Kasumi-1 (cell line): ENCODE measurements around the gene PABPN1.

Source experiments
- DNase-seq, 2 experiments: peaks; one replicate each; lab custom pipeline; 2025; lab: John Stamatoyannopoulos, UW

Gene PABPN1

DNA sequence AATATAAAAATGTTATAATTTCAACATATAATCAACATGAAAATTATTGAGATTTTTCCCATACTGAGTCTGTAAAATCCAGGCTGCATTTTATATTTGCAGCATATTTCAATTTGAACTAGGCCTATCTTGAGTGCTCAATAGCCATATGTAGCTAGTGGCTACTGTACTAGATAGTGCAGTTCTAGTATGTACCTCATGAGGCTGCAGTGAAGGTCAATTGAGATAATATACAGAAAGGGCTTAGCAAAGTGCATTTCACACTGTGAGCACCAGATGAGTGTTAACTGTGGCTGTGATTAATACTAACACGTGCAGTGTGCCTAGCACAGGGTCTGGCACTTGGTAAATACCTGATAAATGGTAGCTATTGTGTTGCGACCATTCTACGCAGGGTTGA, 36.8 kb downstream of the PABPN1 start:
- DNase-seq = no peak

DNA sequence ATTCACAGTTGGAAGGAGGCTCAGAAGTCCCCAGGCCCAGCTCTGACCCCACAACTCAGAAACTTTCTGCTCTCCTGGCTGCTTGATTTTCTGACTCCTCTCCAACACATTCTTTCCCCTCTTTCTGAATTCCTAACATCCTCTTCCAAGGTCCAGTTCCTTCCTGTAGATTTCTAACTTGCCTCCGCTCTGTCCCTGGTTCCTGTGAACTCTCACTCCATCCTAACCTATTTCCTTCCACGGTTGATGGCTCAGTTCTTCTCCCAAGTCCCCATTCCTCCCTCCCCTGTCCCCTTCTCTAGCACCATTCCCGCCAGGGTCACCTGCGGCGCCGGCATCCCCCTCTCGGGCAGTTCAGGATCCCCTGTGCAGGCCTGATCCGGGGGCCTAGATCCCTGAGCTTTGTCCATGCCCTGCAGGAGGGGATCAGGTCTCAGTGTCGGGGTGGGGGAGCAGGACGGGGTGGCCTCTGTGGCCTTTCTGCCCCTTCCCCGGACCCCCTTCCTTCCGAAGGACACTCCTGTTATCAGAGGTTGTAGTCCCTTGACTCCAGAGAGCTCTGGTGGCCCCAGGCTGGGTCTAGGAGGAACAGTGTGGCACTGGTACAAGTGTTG, 37.4 kb downstream of the PABPN1 start:
- DNase-seq = no peak

DNA sequence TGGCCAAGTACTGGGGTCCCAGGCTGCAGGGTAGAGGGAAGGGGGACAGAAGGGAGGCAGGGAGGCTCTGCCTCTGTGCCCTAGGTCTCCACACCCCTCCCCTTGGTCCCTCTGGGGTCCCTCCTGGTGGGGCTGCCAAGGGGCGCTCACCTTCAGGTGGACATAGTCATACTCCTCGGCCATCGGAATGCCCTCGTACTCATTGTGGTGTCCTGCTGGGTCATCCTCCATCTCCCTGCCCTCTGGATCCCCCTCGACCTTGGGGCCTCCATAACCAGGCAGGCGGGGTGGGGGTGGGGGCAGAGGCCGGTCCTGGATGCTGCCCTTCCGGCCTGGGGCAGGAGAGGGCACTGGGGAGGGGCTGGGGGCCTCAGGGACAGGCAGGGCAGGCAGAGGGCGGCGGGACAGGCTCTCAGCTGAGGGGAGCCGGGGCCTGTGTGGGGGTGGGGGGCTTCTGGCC, 37.9 kb downstream of the PABPN1 start:
- DNase-seq = no peak

DNA sequence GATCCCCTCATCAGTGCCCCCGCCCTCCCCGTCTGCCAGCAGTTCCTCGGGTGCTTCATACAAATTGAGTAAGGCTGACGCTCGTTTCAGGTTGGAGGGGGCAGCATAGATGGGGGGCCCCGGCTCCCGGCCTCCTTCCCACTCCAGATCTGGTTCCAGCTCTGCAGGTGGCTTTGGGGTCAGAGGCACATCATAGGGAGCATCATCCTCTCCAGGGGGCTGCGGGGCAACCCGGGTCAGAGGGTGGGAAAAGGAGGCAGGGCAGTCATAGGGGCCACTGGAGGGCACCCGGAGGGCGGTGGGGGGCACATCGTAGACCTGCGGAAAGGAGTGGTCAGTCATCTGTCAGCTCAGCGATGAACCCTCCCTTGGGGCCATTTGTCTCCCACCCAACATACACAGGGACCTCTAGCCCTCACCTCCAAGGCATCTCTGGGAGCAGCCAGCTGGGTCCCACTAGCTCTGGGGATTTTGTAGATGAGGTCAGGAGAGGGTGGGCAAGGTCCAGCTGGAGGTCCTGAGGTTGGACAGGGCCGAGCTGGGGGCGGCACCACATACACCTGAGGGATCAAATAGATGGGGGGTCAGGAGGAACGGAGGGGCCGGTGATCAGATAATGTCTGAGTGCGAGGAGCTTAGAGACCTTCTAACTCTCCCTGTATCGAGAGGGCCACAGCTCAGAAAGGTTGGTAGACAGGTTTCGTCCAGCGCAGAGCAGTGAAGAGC, 38.6 kb downstream of the PABPN1 start:
- DNase-seq = no peak

DNA sequence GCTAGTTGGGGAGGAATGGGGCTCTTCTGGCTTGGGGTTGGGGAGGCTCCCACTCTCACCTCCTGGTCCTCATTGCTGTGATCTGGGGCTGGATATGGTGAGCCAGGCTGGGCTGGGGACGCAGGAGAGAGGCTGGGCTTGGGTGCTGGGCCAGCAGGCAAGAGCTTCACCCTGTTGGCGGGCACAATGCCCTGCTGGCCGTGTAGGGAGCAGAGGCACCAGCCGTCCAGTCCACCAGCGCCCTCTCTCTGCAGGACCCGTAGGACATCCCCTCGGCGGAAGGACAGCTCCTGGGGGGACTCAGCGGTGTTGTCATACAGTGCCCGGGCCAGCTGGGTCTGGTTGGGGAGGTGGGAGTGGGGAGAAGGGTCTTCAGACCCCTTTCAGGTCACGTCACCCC, 39.2 kb downstream of the PABPN1 start:
- DNase-seq = no peak

DNA sequence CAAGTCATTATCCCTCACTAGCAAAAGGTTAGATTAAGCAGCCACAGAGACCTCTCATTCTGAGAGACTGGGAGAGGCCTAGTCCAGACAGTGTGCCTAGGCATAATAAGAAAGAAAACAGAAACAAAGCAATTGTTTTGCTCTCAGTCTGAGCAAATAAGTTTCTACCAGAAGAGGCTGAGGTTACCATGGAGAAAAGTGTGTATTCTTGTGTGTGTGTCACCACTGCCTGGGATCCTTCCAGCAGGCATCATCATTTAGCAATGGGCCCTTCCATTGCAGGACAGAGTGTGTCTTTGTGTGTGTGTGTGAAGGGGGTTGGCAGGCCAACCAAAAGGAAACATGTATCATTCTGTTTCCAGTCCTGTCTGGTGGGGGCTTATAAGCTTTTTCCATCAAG, 40.1 kb downstream of the PABPN1 start:
- no peak for DNase-seq

DNA sequence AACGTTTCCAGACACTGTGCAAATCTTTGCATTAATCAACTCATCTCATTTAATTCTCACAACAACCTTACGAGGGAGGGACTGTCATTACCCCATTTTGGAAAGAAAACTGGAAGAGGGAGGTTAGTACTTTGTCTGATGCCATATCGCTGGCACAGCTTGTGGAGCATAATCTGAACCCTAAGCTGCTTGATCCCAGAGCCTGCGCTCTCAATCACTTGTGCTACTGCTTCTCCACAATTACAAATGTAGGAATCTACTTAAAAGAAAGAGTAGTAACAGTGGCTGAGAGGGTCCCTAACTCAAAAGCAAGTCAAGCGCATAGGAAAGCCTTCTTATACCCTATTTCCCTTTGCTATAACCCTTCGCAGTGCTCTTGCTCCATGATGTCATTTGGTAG, 40.5 kb downstream of the PABPN1 start:
- no peak for DNase-seq

DNA sequence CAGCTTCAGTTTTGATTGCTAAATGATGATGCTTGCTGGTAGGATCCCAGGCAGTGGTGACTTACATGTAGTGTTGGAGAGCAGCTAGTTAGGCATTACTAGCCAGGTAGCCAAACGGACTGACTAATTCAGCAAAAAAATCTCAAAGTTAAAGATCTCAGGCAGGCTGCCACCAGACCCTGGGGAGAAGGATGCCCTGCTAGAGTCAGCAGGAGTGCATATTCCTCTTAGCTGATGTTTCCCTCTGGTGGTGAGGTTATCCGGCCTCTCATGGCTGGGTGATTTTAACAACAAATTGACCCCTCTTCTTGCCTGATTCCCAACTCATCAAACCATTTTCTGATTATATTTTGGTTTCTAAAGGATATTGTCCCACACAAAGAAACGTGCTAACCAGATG, 40.9 kb downstream of the PABPN1 start:
- DNase-seq = no peak

DNA sequence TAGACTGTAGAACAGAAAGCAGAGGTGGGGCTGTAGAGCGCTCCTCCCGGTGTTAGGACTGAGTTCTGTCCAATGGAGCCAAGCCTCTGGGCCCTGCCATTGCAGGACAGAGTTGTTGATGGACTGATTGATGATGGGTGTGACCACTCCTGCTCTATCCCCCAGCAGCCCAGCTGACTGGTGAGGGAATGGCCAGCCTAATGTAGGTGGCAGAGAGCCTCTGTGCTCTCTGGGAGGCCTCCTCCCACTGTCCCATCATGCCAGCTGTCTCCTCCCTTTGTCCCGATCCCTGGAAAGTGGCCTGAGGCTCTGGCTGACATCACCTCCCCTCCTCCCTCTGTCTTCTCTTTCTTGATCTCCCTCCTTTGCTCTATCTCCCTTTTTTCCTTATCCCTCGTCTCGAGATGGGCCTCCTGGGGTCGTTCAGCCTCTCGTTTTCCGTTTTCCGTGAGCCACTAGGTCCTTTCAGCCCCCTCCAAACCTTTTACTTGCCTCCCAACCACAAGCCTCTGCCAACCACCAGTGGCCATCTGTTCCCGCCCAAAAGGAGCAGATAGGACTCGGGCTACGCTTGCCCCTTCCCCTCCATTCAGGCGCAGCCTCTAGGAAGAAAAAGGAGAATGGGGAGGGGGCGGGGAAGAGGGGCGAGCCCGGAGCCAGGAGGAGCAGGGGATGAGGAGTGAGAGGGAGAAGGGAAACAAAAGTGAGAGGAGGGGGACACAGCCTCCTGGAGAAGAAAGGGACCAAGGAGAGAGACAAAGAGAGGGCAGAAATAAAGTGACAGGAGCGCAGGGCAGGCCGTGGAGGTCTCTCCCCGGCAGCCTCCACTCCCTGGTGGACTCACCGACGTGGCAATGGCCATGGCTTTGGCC, 43.1 kb downstream of the PABPN1 start:
- no peak for DNase-seq

DNA sequence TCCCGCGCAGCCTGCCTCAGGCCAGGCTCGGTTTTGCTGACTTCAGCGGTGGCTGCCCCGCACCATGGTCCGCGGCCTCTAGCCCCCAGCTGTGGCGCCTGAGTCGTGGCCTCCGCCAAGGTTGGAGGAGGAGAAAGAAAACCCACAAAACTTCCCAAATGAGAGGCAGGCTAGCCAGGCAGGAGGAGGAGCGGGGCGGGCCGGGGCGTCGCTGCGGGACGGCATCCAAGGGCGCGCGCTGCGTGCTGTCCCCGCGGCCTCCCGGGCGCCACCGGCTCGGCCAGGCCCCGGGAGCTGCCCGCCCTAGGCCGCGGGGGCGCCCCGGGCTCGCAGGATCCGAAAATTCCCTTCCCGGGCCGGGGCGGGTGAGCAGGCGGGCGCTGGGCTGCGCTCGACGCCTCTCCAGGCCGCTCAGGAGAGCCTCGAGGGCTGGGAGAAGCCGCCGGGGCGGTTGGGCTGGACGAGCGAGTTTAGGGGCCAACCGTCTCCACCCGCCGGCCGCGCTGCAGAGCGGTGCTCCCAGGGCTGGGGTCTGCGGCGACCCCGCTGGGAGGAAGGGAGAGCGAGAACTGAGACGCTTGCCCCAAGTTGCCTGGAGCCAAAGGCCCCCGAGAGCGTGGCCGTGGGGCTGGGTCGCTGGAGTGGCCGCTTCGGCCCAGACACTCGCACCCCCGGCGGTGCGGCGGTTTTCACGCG, 43.9 kb downstream of the PABPN1 start, which contains the start of gene EFS:
Gene EFS (minus strand): TSS at position 137 of the 696 bp plus-strand sequence. CDS start 147 bp downstream, outside the sequence.
- no peak for DNase-seq

DNA sequence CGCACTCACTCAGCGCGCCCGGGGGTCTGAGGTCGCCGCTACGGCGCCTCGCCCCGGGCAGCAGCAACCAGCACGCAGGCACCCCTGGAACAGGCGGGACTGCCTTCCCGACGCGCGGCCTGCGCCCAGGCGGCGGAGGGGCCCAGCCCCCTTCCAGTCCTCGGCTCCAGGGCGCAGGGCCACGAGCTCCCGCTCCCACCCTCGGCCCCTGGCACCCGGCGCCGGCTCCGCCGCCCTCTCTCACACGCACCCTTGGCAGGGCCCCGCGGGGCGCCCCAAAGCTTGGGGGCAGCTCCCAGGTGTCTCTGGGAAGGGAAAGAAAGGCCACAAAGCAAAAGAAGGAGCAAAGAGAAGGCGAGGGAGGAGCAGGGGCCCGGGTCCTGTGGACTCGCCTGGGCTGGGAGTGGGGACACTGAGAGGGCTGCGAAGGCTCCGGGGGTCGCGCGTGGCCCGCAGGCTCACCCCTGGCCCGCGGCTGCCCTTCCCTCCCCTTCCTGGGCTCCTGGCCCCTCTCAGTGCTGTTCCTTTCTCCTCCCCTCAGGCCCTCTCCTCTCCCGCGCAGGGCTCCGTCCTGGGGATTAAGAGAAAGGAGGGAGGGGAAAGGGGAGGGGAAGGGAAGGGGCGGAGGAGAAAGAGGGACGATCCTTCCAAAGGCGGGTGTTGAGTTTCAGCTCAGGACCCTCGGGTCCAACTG, 44.6 kb downstream of the PABPN1 start:
- no peak for DNase-seq

DNA sequence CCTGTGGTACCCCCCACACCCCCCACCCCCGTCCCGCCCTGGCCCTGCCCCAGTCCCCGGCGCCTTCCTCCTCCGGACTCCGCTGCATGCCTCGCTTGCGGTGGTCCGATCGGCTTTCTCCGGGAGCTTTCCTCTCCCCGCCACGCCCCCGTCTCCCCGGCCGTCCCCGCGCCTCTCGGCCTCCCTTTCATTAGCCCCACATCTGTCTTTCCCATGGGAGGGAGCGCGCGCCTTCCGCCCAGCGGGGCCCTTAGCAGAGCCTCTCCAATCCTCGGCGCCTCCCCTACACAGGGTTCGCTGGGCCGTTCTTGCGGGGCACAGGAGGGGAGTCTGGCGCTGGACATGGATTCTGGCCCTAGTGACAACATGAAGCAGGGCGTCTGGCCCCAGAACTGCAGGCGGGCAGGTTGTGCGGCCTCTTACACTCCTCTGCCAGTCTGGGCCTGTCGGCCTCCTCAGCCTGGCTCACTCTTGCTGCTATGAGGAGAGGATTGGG, 45.2 kb downstream of the PABPN1 start:
- DNase-seq = no peak

DNA sequence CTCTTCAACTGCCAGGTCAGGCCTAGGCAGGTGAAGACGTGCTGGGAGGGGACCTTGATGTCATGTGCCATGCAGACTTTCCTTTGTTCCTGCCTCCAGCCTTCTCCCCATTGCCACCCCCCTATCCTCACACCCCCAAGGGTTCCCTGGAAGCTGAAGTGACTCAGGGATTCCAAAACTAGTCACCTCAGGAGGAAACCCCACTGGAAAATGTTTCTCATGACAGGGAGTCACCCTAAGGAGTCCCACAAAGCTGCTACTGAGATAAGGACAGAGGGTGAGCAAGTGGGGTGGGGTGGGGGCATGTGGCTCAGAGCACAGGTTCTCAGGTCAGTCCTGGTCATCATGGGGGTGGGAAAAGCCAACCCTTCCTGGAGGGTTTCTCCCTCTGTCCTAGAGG, 49.0 kb downstream of the PABPN1 start:
- DNase-seq = no peak

DNA sequence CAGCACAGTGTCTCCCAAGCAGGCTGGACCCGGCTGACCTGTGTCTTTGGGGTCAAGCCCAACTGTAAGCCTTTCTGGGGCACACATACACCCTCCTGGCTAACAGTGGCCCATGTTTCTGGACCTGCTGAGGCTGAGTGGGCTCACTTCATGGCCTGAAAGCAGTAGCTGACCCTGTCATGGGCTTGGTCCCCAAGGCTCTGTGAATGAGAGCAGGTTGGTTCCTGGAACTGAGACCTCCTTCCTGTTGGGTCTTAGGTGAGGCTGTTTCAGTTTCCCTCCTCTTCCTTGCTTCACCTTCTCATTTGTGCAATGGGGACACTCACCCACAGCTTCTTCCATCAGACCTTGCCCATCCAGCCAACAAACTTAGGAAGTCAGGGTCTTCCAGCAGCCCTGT, 50.6 kb downstream of the PABPN1 start:
- DNase-seq = no peak

DNA sequence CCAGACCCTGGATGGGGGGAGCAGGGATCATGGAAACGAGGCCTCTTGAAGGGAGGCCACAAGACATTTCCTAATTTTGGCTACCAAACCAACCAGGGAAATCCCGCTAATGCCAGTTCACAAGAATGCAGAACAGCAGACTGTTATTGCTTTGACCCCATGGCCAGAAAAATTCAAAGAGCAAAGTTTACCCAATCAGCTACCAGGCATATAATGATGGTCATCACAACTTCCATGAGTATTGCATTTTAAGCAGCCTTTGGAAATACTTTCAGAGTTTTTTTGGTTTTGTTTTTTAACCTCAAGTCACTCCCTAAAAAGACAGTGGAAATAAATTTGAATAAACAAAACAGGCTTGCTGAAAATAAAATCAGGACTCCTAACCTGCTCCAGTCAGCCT, 51.3 kb downstream of the PABPN1 start, which contains the start of gene IL25:
Gene IL25 (plus strand): TSS at position 301 of the 400 bp plus-strand sequence.
- DNase-seq = no peak

DNA sequence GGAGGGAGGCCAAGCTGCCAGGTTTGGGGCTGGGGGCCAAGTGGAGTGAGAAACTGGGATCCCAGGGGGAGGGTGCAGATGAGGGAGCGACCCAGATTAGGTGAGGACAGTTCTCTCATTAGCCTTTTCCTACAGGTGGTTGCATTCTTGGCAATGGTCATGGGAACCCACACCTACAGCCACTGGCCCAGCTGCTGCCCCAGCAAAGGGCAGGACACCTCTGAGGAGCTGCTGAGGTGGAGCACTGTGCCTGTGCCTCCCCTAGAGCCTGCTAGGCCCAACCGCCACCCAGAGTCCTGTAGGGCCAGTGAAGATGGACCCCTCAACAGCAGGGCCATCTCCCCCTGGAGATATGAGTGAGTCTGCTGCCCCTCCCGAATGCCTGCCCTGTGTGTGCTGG, 51.8 kb downstream of the PABPN1 start:
- no peak for DNase-seq
